B cell (primary cell): ENCODE measurements around the gene TSPAN9.

ENCODE experiments used
- EZH2 ChIP-seq: IDR thresholded peaks from 2 replicates; pipeline ENCODE4 v1.6.1; 2012; ENCODE audit warnings: borderline replicate concordance, low read depth, mild to moderate bottlenecking, moderate library complexity, low read length; ENCODE audit not compliant: insufficient read depth, poor library complexity, severe bottlenecking
- TF ChIP-seq, protein P1 (sequence below): fragments of 200-600 bp; IDR thresholded peaks from one replicate; pipeline ENCODE4 v1.8.0; 2022; ENCODE audit warnings: antibody characterized with exemption, mild to moderate bottlenecking

DNA sequence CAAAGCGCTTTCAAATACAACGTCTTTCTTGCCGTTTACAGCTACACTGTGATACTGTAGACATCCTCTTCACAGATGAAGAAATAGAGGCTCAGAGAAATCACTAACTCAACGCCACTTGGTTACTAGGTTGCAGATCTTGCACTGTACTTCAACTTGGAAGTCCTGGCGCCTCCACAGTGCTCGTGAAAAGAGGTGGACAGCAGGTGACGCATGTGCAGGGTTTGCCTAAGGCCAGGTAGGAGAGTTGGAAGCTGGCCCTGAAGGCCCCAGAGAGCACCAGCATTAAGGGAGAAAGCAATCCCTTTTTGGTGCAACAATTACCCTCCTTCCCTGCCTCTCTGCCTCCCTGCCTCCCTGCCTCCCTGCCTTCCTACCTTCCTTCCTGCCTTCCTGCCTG lies 22.8 kb upstream of the TSPAN9 start:
- TF ChIP-seq, protein P1, sequence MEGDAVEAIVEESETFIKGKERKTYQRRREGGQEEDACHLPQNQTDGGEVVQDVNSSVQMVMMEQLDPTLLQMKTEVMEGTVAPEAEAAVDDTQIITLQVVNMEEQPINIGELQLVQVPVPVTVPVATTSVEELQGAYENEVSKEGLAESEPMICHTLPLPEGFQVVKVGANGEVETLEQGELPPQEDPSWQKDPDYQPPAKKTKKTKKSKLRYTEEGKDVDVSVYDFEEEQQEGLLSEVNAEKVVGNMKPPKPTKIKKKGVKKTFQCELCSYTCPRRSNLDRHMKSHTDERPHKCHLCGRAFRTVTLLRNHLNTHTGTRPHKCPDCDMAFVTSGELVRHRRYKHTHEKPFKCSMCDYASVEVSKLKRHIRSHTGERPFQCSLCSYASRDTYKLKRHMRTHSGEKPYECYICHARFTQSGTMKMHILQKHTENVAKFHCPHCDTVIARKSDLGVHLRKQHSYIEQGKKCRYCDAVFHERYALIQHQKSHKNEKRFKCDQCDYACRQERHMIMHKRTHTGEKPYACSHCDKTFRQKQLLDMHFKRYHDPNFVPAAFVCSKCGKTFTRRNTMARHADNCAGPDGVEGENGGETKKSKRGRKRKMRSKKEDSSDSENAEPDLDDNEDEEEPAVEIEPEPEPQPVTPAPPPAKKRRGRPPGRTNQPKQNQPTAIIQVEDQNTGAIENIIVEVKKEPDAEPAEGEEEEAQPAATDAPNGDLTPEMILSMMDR, result no peak
- TF ChIP-seq EZH2, result no peak
